ENCODE data around the gene POMT1.
"Not testable (repeated sequence)": the region's sequence is repeated elsewhere in the genome, so short reads cannot be mapped to it uniquely, and the experiment has no call there.

The POMT1 gene

DNA sequence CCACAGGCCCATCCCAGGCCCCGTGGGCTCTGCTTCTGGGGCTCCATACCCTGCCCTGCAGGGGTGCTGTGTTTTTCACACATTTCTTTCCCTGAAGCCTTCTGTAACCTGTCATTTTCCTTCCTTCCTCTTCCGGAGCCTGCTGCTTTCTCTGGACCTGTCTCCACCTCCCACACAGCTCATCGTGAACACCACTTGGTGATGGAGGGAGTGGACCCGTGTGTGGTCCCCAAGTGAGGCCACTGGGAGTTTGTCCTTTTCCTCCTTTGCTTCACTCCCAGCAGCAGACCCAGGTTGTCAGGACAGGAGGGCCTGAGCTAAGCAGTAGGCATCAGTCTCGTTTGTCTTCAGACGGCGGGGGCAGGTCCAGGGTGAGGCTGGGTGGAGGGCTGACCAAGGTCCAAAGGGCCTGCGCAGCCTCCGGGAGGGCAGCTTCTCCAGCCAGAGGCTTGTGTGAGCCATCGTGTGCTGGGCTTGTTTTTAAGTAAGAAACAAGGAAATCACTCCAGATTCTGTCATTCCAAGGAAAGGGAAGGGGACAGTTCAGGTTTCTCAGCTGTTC lies 5.8 kb upstream of the POMT1 start:
- DNase-seq, result no peak

GRCh38 chr9:131499254-131499767 lies 3.4 kb upstream of the POMT1 start:
- no peak for DNase-seq

GRCh38 chr9:131500377-131500776 lies 2.3 kb upstream of the POMT1 start:
- peak; percentile 78 for DNase-seq

DNA sequence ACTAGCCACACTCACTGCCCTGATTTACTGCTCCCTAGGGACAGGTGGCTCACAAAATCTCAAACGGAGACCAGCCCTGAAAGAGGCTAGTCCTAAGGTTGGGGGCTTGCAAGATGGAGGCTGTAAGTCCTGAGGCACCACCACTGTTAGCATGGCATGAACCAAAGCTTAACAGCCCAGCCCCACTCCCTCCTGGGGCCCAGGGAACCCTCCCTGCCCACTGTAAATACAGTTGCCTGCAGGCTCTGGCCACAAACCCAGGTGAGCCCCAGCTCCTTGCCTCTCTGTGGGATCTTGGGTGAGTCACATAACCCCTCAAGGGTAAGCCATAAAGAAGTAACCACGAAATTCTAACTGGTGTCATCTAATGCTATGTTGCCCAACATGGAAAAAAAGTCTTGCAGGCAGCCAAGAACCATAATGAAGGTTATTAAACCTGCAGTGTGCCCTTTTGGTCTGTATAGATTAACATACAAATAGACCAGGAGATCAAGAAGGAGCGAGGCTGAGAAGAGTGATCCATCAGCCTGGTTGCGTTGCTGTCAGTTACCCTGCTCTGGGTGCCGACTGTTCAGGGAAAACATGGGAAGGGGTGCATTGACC lies 1.7 kb upstream of the POMT1 start:
- peak; percentile 75 for DNase-seq

- peak; percentile 84 for DNase-seq
Measured at GRCh38 chr9:131503626-131504465, 1.1 kb downstream of the POMT1 start.

DNA sequence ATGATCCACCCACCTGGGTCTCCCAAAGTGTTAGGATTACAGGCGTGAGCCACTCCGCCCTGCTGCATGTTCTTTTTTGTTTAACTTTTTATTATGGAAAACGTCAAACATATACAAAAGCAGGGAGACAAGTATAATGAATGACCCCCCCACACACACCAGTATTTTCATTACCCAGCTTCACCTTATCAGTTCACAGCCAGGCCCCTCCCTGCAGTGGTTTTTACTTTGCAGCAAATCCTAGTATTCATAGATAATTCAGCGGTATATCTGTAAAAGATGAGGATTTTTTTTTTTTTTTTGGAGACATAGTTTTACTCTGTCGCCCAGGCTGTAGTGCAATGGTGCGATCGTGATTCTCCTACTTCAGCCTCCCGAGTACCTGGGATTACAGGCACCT lies 2.3 kb downstream of the POMT1 start:
- DNase-seq, result no peak

DNA sequence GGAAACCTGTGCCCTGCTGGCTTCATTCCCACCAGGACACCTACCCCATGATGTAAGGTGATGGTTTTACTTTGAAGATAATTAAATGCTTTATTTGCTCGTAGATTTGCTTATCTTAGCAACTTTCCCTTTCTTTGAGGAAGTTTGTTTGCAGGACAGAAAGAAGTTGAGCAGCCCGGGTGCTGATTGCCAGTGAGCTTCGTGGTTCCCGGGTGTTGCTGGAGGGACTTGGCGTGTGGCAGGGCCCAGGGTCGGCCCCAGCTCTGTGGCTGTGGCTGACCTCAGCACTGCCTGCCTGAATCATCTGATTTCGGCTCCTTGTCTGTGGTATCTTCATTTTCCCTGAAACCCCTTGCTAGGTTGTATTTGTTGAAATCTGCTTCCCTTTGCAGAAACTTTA lies 8.7 kb downstream of the POMT1 start:
- DNase-seq, result no peak

DNA sequence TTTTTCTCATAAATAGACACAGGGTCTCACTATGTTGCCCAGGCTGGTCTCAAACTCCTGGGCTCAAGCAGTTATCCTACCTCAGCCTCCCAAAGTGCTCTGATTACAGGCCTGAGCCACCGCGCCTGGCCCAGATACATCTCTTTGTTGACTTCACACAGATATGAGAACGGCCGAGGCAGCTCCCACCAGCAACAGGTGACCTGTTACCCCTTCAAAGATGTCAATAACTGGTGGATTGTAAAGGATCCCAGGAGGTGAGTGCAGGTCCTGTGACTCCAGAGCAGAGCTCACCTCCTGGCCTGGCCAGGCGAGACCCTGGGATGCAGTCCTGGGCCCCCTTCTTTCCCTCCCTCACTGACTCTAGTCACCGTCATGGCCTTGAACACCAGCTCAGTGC lies 9.2 kb downstream of the POMT1 start:
- no peak for DNase-seq

DNA sequence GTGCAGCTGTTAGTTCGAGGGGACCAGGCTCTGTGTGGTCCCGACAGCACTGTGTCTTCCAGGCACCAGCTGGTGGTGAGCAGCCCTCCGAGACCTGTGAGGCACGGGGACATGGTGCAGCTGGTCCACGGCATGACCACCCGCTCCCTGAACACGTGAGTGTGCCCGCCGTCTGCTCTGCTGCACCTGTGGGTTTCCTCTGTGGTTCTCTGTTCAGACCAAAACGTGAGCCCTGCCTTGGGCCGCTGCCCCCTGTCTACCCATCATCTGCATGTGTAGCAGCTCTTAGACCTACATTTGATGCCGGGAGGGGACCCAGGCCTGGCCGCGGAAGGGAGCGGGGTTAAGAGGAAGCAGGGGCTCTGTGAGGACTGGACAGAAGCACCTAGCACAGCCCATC lies 10.5 kb downstream of the POMT1 start:
- DNase-seq, result no peak

GRCh38 chr9:131515559-131516031 lies 12.9 kb downstream of the POMT1 start:
- DNase-seq, result not testable (repeated sequence)

DNA sequence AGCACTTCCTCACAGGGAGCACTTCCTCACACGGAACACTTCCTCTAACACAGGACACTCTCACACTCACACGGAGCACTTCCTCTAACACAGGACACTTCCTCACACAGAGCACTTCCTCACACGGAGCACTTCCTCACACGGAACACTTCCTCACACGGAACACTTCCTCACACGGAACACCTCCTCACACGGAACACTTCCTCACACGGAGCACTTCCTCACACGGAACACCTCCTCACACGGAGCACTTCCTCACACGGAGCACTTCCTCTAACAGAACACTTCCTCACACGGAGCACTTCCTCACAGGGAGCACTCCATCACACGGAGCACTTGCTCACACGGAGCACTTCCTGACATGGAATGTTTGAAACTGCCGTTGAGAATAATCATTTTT lies 13.4 kb downstream of the POMT1 start:
- no peak for DNase-seq

DNA sequence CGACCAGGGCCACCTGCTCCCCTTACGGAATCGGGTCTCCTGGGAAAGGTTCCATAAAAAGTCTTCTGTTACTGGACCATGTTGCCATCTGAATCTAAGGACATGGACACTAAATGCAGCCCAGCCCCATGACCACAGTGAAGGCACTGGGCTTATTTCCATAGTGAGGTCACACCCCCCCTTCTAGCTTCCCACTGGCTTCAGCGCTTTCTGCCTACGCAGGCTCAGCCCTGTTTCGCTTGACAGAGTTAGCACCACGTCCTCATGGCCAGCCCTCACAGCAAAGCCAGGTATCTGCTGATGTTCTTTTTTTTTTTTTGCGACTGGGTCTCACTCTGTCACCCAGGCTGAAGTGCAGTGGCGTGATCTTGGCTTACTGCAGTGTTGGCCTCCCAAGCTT lies 14.2 kb downstream of the POMT1 start:
- no peak for DNase-seq

DNA sequence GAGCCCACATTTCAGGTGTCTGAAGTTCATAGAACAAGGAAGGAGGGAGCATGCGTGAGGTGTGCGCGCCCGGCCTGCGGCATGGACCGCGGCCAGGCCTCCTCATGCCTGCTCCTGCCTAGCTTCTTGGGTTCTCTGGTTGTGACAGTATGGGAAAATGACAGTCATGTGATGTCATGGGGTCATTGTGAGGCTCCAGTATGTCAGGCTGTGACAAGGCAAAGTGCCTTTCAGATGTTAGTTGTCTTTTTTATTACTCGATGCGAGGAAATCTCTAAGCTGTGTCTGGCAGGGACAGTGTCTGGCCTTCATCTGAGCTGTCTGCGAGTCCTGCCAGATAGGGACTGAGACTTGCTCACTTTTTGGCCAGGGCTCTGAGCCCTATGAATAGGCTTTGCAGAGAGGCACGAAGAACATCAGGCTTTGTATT lies 15.1 kb downstream of the POMT1 start:
- DNase-seq, result no peak

DNA sequence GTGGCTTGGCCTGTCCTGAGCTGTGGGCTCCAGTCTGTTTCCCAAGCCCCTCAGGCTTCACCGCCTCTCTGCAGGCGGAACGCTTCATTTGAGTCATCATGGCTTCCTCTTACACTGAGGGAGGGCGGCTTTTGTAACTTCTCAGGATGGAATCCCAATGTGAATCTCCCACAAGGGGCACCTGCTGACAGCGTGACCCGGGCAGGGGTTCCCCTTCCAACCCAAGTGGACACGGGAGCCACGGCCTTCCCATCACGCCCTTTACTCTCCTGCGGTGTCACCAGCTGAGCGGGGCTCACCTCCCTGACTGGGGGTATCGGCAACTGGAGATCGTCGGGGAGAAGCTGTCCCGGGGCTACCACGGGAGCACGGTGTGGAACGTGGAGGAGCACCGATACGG lies 15.8 kb downstream of the POMT1 start:
- DNase-seq, result no peak

- no peak for DNase-seq
Measured at GRCh38 chr9:131520503-131520902, 17.8 kb downstream of the POMT1 start.

GRCh38 chr9:131521203-131521602 lies 18.5 kb downstream of the POMT1 start:
- no peak for DNase-seq

- DNase-seq, result no peak
Measured at GRCh38 chr9:131521822-131522221, 19.1 kb downstream of the POMT1 start.

- no peak for DNase-seq
Measured at GRCh38 chr9:131522257-131523085, 19.8 kb downstream of the POMT1 start.

GRCh38 chr9:131523086-131523388 lies 20.3 kb downstream of the POMT1 start:
- no peak for DNase-seq

DNA sequence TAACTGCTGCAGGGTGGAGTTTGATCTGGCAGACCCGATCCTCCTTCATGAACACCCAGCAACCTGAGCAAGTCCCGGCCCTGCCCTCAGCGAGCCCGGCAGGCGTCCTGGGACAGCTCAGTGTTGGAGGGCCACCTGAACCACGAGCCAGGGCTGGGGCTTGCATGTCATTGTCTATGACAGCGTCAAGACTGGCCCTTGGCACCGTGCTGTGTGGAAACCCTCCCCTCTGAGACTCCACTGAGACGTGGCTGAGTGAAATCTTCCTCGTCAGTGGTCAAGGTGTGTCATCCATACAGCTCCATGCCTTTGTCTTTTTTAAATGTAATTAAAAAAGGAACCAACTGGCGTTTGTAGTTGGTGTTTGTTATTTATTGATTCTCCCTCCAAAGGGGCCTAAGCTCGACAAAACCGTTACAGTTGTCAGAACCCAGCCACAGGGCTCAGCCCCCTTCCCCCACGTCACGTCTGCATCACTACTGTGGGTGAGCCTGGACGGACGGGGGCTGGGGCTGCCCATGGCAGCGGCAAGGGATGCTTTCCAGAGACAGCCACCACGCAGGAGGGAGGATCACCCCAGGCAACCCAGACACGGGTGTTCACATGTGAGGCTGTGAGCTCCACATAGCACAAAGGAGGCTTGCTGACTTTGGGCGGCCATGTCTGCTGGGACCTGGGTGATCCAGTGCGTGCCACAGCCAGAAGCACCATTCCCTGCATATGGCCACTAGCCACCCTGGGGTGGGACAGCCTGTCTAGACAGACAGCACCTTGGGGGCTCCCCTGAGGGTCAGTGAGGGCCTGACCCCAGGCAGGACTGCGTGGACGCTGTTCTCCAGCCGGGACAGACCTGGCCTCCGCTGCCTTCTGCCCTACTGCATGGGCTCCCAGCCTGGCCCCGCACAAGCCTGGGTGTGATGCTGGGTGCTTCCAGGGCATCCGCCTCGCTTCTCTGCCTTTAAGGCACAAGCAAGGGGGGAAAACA lies 21.0 kb downstream of the POMT1 start:
- DNase-seq, result no peak

DNA sequence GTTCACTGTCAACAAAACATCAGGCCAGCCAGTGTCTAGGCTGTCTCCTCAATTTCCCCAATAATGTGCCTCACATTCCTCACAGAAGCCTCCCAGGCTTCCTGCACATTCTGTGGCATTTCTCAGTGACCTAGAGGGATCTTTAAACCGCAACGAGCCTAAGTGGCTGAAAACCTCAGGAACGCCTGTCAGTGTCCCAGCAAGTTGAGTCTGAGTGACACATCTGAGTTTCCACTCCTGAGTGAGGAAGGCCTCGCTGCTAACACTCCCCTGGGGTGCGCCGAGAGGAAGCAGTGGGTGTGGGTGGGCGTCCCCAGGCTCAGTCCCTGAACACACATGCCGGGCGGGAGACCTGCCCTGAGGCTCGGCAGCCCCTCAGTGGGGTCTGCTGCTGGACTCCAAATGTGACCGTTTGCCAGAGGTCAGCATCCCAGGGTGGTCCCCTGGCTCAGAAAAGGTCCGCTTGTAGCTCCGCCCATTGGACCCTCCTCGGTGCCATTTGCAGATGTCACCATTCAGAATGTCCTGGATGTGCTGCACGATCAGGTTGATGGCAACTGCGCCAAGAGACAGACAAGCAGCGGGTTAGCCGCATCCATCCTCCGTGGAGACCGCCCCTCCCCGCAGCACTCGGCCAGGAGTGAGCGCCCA lies 22.1 kb downstream of the POMT1 start:
- DNase-seq, result no peak
